ENCODE results near the gene VSIR.

Gene VSIR

GRCh38 chr10:71740069-71740653, 33.2 kb downstream of the VSIR start:
- TF ChIP-seq, protein P1, sequence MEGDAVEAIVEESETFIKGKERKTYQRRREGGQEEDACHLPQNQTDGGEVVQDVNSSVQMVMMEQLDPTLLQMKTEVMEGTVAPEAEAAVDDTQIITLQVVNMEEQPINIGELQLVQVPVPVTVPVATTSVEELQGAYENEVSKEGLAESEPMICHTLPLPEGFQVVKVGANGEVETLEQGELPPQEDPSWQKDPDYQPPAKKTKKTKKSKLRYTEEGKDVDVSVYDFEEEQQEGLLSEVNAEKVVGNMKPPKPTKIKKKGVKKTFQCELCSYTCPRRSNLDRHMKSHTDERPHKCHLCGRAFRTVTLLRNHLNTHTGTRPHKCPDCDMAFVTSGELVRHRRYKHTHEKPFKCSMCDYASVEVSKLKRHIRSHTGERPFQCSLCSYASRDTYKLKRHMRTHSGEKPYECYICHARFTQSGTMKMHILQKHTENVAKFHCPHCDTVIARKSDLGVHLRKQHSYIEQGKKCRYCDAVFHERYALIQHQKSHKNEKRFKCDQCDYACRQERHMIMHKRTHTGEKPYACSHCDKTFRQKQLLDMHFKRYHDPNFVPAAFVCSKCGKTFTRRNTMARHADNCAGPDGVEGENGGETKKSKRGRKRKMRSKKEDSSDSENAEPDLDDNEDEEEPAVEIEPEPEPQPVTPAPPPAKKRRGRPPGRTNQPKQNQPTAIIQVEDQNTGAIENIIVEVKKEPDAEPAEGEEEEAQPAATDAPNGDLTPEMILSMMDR (IDR thresholded peaks at IDR 0.05; ENCODE audit: insufficient read depth, low read length, poor library complexity, severe bottlenecking), result no peak
- no peak for TF ChIP-seq EZH2phosphoT487 (conservative IDR thresholded peaks at IDR 0.05; ENCODE audit: low read length)
- H3K9me3 ChIP-seq (ENCODE audit: insufficient read depth, low read length), result no peaks in the 10 kb centered on the region
- H2AFZ ChIP-seq (ENCODE audit: low read depth, low read length, severe bottlenecking), result no peak overlapping the region
- no peak overlapping the region for H3K4me2 ChIP-seq (ENCODE audit: low read depth, low read length, poor library complexity, severe bottlenecking)
- no peak overlapping the region for H3K27ac ChIP-seq (ENCODE audit: low read depth, low read length)
- no peaks in the 10 kb centered on the region for H3K79me2 ChIP-seq (ENCODE audit: insufficient read depth, low read length)
- H3K36me3 ChIP-seq (ENCODE audit: low read length), result no peaks in the 10 kb centered on the region
- no peak overlapping the region for H3K4me3 ChIP-seq (ENCODE audit: insufficient read depth, low read length, poor library complexity, severe bottlenecking)
- no peaks in the 10 kb centered on the region for H4K20me1 ChIP-seq (ENCODE audit: low read depth, low read length)
- H3K27me3 ChIP-seq (ENCODE audit: low read length), result no peaks in the 10 kb centered on the region
- H3F3A ChIP-seq (ENCODE audit: insufficient read depth), result no peaks in the 10 kb centered on the region
- H3K9ac ChIP-seq (ENCODE audit: low read length), result no peak overlapping the region
- H3K9me2 ChIP-seq (replicated peaks; ENCODE audit: insufficient read depth, low read length), result no peaks in the 10 kb centered on the region

DNA sequence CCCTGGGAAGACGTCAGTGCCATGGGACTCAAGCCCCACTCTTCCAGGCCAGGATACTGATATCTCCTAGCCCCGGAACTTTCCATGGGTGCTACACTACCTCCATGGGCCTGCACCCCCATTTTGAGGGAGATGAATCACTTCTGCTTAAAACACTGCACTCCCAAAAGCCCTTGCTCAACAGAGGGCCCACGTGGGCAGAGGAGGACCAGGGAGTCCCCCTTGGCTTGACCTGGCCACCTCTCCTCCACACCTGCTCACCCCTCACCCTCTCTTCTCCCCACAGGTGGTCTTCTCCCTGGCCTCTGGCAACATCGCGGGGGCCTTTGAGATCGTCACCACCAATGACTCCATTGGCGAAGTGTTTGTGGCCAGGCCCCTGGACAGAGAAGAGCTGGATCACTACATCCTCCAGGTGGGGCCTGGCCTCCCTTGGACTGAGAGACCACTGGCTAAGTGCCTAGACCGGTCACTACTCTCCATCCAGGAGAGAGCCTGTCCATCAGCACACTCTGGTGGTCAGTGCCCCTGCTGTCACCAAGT, 33.9 kb downstream of the VSIR start:
- no peaks in the 10 kb centered on the region for H3K36me3 ChIP-seq (ENCODE audit: low read length)
- H3K4me3 ChIP-seq (ENCODE audit: insufficient read depth, low read length, poor library complexity, severe bottlenecking), result no peak overlapping the region
- no peaks in the 10 kb centered on the region for H3K79me2 ChIP-seq (ENCODE audit: insufficient read depth, low read length)
- no peaks in the 10 kb centered on the region for H3K9me3 ChIP-seq (ENCODE audit: insufficient read depth, low read length)
- TF ChIP-seq, protein P1 (IDR thresholded peaks at IDR 0.05; ENCODE audit: insufficient read depth, low read length, poor library complexity, severe bottlenecking), result no peak
- TF ChIP-seq EZH2phosphoT487 (conservative IDR thresholded peaks at IDR 0.05; ENCODE audit: low read length), result no peak
- no peaks in the 10 kb centered on the region for H3K9me2 ChIP-seq (replicated peaks; ENCODE audit: insufficient read depth, low read length)
- no peaks in the 10 kb centered on the region for H3K27me3 ChIP-seq (ENCODE audit: low read length)
- H3K9ac ChIP-seq (ENCODE audit: low read length), result no peak overlapping the region
- H4K20me1 ChIP-seq (ENCODE audit: low read depth, low read length), result no peaks in the 10 kb centered on the region
- no peaks in the 10 kb centered on the region for H3F3A ChIP-seq (ENCODE audit: insufficient read depth)
- no peak overlapping the region for H3K4me2 ChIP-seq (ENCODE audit: low read depth, low read length, poor library complexity, severe bottlenecking)
- H2AFZ ChIP-seq (ENCODE audit: low read depth, low read length, severe bottlenecking), result no peak overlapping the region
- H3K27ac ChIP-seq (ENCODE audit: low read depth, low read length), result no peak overlapping the region

DNA sequence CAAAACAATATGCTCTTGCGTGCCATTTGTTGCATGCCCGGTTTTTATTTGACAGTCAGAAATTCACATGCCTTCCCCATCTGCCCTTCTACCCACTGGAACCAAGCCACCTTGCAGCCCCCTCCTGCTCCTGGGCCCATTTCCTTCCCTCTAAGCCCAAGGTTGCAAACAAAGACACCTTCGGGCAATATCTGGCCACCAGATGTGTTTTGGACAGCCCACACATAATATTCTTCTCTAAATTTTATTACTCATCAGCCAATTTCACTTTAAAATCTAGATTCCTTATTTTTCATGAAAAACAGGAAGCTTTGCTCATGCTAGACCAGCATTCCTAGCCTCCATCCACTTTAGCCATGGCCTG, 35.5 kb downstream of the VSIR start:
- Histone ChIP-seq H3K9ac (ENCODE audit: low read length) (no peak overlapping the region), H3K4me2 (ENCODE audit: low read depth, low read length, poor library complexity, severe bottlenecking) (no peak overlapping the region), H3K27ac (ENCODE audit: low read depth, low read length) (no peak overlapping the region), H3K27me3 (ENCODE audit: low read length) (no peaks in the 10 kb centered on the region), H3K9me2 (replicated peaks; ENCODE audit: insufficient read depth, low read length) (no peaks in the 10 kb centered on the region), H2AFZ (ENCODE audit: low read depth, low read length, severe bottlenecking) (no peak overlapping the region), H3K9me3 (ENCODE audit: insufficient read depth, low read length) (no peaks in the 10 kb centered on the region), H3K4me3 (ENCODE audit: insufficient read depth, low read length, poor library complexity, severe bottlenecking) (no peak overlapping the region), H3F3A (ENCODE audit: insufficient read depth) (no peaks in the 10 kb centered on the region), H3K79me2 (ENCODE audit: insufficient read depth, low read length) (no peaks in the 10 kb centered on the region), H4K20me1 (ENCODE audit: low read depth, low read length) (no peaks in the 10 kb centered on the region), H3K36me3 (ENCODE audit: low read length) (no peaks in the 10 kb centered on the region)
- TF ChIP-seq, protein P1 (IDR thresholded peaks at IDR 0.05; ENCODE audit: insufficient read depth, low read length, poor library complexity, severe bottlenecking), result no peak
- TF ChIP-seq EZH2phosphoT487 (conservative IDR thresholded peaks at IDR 0.05; ENCODE audit: low read length), result no peak
